Measurements from ENCODE around the gene HOXA4.

Gene HOXA4

GRCh38 chr7:27117887-27118491 is 12.6 kb downstream of the HOXA4 start:
- no peak for DNase-seq (ENCODE audit: low read depth, low spot score)

DNA sequence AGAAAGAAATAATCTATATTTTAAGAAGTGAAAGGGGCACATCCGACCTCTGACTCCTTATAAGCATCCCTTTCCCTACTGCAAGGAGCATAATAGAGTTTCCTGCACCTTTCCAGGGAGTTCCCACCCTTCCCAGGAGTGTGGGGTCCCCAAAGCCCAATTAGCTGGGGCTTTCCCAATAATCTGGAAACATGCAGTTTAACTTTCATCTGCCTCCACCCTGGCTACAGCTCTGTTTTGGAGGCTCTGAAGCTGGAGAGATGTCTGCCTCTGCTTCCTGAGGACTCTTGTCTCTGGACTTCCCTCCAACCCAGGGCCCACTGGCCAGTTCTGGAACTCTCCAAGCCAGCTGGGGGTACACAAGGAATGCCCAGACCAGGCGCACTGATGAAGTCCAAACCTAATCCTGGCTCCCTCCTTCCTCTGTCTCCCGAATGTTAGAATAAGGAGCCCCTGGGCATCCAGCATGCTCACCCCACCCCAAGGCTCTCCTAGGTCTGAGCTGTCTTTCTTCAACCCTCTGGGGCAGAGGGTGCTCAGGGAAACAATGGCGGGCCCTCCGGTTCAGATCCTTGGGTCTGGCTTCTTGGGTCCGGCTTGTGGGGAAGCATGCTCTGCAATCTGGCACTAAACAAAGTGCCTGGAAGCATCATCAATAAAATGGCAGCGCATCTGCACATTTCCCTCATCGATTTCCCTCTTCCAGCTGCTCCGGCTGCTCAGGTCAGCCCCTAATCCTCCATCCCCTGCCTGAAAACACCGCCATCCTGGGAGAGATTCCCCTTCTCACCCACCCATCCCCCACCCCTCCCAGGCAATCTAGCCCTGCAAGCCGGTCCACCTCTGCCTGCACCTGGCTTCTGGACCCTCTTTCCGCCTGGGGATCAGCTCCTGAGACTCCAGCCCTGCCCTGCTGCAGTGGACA is 13.3 kb downstream of the HOXA4 start:
- no peak for DNase-seq (ENCODE audit: low read depth, low spot score)

DNA sequence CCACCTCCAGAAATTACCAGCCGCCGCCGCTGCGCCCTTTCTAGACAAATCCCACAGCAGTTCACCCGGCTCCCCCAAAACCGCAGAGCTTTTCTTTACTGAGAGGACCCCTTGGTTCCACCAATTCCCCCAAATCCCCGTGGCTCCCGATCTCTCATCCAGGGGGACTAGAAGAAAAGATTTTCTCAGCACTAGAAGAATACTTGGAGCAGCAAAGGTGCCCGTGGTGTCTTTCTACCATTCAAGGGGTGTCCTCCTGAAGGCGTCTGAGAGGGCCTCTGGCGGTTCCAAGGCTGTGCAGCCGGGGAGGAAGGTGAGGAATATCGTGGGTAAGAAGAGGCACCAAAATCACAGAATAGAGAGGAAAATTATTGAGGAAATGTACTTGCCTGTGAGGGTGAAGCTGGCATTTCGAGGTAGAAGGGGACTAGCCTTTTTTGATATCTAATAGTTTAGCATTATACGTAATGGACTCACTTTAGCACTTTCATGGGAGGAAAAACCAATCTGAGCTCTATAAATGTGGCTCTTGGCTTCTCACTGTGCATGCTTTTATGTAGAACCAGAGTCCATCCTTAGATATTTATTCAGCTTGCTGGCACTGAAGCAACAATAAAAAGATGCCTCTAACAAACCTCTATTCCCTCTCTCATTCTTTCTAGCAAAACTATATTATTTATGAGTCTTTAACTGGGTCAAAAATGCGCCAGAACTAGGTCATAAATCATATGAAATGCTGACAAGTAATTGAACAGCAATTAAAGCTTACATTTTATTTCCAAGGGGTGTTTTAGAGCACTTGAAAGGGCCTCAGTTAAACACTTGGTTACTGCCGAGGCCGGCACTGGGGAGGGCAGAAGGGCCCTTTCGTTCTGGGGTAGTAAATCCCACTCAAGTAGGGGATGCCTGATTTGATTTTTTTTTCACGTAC is 14.3 kb downstream of the HOXA4 start:
- DNase-seq (ENCODE audit: low read depth, low spot score) = no peak

- DNase-seq (ENCODE audit: low read depth, low spot score) = no peak
Measured at GRCh38 chr7:27115221-27116026, 15.1 kb downstream of the HOXA4 start.

- no peak for DNase-seq (ENCODE audit: low read depth, low spot score)
Measured at GRCh38 chr7:27114881-27115220, 15.7 kb downstream of the HOXA4 start.

DNA sequence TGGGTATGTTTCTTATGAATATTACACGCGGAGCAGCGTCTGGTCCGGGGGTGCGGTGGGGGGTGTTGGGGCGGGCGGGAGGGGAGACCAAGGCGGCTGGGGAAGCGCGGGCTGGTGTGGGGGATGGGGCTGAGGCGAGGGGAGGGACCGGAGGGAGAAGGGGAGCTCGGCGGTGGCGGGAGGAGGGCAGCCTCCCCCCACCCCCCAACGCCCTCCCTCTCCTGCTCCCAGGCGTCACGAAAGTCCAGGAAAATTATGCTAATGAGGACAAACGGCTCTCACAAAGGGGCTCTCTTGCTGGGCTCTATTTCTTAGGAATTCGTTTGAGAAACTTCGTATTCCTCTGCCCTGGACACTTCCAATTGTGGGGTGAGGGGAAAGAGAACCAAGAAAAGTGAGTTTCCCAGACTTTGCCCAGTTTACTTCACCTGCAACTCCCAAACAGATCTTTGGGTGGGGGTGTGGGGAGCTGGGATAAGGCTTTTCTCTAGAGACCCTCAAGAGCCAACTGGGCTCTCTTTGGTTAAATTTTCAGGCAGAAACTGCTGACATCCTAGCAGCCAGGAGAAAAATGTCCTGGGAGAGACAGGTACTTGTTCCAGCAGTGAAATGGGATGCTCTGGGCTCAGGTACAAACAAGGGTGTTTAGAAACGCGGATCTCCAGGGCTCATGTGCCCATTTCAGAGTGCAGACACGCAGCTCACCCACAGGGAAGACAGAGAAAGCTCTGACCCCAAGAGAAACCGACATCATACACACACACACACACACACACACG is 16.4 kb downstream of the HOXA4 start:
- no peak for DNase-seq (ENCODE audit: low read depth, low spot score)

DNA sequence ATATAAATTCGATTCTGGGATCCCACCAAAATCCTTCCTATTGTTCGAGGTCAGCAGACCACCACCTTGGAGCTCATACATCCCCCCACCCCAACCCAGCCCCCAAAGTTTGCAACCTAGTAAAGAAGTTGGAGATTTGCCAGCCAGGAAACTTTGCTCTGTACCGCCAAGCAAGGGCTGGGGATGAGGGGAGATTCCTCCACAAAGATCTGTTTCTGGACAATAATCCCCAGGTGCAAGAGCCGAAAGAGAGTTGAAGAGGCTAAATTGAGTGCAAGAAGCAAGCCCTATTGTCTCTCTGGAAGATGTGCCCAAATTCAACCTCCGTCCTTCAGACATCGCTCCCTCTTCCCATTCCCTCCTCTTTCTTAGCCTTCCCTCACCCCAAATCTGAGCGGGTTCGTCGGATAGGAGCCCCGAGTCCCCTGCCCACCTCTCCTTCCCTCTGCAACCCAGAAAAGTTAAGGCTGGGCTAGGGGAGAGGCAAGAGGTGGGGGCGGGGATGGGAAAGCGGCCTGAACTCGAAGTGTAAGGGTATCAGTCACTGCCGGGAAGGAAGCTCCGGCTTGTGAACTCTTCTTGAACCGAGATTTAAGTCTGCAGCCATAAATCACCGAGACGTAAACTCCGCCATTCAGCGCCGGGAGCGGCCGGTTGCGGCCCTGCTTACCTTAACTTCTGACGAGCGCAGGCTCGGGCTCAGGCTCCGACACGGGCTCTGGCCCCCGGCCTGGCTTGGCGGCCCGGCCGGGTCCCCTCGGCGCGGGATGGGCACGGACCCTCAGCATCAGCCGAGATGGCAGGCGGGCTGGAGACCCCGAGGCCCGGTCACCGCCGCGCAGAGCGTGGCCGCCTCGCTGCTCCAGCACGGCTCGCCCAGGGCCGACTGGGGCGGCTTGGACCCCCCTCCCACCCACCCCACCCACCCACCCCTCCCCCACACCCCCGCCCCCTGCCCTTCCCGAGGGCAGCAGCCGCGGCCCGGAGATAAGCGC is 17.3 kb downstream of the HOXA4 start:
- DNase-seq (ENCODE audit: low read depth, low spot score) = no peak

- DNase-seq (ENCODE audit: low read depth, low spot score) = no peak
Measured at GRCh38 chr7:27112361-27112760, 18.2 kb downstream of the HOXA4 start.

GRCh38 chr7:27111751-27112277 is 18.7 kb downstream of the HOXA4 start:
- no peak for DNase-seq (ENCODE audit: low read depth, low spot score)

DNA sequence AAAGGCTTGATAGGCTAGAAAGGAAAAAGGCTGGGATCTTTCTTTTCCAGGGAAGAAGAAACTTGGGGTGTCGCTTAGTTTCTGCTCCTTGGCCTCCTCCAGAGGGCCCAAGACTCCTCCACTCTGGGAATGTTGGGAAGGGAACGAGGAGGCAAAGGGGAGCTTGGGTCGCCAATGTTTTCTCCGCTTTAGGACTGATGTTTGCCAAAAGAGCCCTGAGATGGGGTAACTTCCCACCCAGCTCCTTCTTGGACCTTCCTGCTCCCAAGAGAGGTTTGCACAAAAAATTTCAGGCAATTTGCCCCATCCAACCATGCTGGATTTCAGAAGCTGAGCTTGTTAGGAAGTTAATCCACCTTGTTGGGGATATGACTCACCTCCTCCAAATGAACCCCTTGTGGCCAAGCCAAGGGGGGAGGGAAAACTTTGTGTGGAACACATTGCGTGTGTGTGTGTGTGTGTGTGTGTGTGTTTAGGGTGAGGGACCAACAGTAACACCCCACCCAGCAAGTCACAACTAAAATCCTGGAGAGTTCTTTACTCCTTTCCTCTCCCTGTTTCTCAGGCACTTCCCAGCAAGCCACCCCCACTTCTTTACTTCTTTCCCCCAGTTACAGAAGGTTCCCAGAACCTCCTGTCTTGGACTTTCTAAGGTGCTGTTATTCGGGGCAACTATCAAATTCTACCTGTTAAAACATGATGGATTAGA is 19.4 kb downstream of the HOXA4 start:
- DNase-seq (ENCODE audit: low read depth, low spot score) = no peak

DNA sequence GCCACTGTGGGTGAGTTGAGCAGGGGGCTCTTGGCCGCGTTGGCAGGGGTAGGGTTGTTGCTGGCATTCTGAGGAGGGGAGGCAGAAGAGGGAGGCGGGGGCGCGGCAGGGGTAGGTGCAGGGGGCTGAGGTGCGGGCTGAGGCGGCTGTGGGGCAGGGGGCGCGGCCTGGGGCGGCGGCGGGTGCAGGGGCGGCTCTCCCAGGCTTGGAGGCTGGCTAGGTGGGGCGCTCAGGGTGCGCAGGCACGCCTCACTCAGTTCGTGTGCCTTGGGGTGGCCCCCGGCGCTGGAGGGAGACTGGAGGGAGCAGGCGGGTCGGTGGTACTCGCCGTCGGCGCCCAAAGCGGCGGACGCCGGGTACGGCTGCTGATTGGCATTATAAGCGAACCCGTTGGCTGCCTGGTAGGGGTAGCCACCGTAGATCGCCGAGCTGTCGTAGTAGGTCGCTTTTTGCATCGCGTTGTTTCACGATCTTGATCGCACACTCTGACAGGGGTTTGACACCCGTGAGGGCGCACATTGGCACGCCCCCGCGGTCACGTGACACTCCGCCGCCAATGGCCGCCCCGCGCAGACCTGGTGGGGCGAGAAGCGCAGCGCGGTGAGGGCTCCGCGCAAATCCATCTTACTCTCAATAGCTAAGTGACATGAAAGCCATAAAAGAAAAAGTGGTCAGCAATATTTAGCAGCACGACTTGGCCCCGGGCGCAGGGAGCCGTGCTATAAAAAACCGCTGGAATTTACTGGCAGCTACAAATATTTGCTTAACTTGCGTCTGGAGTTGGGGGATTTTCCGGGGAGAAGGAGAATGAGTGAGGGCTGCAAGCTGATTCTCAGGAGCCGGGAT is 20.1 kb downstream of the HOXA4 start:
- DNase-seq (ENCODE audit: low read depth, low spot score) = peak; percentile 57

DNA sequence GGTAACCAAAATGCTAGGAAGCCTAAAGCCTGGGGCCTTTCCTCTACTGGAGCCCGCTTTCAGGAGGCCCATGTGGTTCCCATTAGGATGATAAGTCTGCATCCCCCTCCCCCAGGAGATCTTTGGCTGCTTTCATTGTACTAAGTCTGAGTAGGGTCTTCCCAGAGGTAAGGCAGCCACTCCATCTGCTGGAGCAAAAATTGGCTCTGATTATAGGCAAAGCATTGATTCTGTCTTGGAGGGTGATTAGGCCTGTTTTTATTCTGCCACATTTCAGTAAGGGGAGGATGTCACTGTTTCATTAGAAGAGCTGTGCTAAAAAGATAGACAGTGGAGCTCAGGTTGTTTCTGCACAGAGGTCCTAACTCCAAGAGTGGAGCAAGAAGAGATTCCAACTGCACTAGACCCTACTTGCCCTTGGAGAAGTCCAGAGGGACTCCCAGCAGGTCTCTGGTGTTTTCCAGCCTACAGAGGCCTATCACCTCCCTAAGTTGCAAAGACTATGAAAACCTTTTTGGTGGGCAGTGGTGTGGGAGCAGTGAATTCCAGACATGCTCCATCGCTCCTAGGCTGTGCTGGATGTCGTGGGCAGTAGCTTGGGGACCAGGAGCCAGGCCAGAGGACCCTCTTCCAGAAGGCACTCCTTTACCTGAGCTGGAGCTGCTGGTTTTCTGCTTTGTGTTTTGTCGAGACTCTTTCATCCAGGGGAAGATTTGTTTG is 20.9 kb downstream of the HOXA4 start:
- no peak for DNase-seq (ENCODE audit: low read depth, low spot score)

GRCh38 chr7:27108390-27109127 is 22.0 kb downstream of the HOXA4 start:
- peak; percentile 21 for DNase-seq (ENCODE audit: low read depth, low spot score)

DNA sequence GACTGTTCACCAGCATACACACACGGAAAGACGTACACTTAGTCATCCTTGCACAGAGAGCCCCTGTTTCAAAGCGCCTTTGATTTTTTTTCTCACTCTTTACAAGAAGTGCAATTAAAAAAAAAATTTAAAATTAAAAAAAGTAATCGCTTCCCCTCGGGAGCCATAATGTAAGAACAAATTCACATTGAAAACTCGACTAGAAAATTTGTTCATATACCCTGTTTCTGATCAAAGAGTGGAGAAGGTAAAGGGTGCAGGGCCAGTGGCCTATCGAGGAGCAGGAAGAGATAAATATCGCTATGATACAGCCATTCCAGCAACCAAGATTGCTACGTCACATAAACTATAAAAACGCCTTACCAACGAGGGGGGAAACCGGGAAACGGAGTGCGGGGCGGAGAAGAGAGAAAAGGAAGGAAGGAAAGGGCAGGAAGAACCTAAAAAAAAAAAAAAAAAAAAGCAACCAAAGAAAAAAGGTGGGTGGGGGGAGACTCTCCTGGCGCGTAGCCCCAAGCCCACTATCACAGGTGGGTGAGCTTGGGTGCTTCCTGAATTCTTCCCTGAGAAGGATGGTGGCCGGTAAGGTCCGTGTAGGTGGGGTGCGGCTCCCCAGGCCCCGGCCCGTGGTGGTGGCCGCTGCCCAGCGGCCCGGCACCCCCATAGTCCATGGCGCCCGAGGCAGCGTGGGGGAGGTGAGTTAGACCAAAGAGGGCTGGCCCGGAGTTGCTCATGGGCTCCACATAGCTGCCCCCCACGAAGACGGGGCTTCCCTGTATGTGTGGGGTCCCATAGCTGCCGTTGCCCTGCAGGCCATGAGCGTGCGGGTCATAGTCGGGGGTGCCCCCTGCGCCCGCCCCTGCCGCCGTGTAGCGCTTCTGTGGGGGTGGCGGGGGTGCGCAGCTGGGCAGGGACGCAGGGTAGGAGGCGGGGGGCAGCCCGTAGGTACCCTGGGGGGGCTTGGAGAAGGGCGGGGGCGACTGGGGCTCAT is 22.9 kb downstream of the HOXA4 start:
- peak; percentile 14 for DNase-seq (ENCODE audit: low read depth, low spot score)

DNA sequence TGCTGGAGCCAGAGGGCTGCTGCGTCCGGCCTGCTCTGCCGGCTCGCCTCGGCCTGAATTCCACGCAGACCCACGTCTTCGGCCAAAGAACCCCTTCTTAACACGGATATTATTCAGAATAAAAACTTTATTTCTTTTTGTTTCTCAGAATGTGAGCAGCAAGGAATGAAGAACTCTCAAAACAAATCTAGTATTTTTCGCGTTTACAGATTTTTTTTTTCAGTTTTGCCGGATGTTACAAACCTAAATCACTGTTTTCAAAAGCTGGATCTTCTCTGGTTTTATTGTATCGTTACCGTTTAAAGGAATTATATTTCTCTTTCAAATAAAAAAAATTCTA is 23.7 kb downstream of the HOXA4 start:
- no peak for DNase-seq (ENCODE audit: low read depth, low spot score)

Data from astrocyte of the hippocampus (primary cell).